ENCODE measurements around the gene ZC3H18. TPM values are rescaled to one million over a fixed set of nuclear protein-coding genes. Genes with fewer than 3 reads are reported as not detected.

ZC3H18 gene
- total and polyA plus RNA-seq, 9 donors, result 16.0 to 40.4 (median 30.7) TPM

GRCh38 chr16:88634994-88635670 lies 64.9 kb downstream of the ZC3H18 start:
- Histone ChIP-seq H3K36me3 (no peaks in the 10 kb centered on the region), H3K4me1 (ENCODE audit: insufficient read depth) (no peaks in the 10 kb centered on the region), H3K27me3 (no peaks in the 10 kb centered on the region), H3K4me3 (no peak overlapping the region), H3K27ac (no peak overlapping the region), H3K9me3 (no peaks in the 10 kb centered on the region)
- 39 to 43% (median 39%) methylated on average over 28 of the region's 28 CpGs for WGBS, 3 donors
- DNase-seq, result no peak
- intact Hi-C loops (cut with DNase I), result no loop called here
- TF ChIP-seq POLR2A (IDR thresholded peaks at IDR 0.05) (no peak), EP300 (IDR thresholded peaks at IDR 0.05) (no peak)
- TF ChIP-seq, protein P1, sequence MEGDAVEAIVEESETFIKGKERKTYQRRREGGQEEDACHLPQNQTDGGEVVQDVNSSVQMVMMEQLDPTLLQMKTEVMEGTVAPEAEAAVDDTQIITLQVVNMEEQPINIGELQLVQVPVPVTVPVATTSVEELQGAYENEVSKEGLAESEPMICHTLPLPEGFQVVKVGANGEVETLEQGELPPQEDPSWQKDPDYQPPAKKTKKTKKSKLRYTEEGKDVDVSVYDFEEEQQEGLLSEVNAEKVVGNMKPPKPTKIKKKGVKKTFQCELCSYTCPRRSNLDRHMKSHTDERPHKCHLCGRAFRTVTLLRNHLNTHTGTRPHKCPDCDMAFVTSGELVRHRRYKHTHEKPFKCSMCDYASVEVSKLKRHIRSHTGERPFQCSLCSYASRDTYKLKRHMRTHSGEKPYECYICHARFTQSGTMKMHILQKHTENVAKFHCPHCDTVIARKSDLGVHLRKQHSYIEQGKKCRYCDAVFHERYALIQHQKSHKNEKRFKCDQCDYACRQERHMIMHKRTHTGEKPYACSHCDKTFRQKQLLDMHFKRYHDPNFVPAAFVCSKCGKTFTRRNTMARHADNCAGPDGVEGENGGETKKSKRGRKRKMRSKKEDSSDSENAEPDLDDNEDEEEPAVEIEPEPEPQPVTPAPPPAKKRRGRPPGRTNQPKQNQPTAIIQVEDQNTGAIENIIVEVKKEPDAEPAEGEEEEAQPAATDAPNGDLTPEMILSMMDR (IDR thresholded peaks at IDR 0.05), result no peak

GRCh38 chr16:88635671-88636319 lies 65.6 kb downstream of the ZC3H18 start:
- Histone ChIP-seq H3K36me3 (no peaks in the 10 kb centered on the region), H3K9me3 (no peaks in the 10 kb centered on the region), H3K4me1 (ENCODE audit: insufficient read depth) (no peaks in the 10 kb centered on the region), H3K27ac (no peak overlapping the region), H3K27me3 (no peaks in the 10 kb centered on the region), H3K4me3 (no peak overlapping the region)
- no peak for DNase-seq
- intact Hi-C loops (cut with DNase I), result no loop called here
- WGBS, 3 donors, result 91 to 94% (median 91%) methylated on average over 17 of the region's 17 CpGs
- TF ChIP-seq EP300 (IDR thresholded peaks at IDR 0.05) (no peak), POLR2A (IDR thresholded peaks at IDR 0.05) (no peak)
- TF ChIP-seq, protein P1 (IDR thresholded peaks at IDR 0.05), result no peak

DNA sequence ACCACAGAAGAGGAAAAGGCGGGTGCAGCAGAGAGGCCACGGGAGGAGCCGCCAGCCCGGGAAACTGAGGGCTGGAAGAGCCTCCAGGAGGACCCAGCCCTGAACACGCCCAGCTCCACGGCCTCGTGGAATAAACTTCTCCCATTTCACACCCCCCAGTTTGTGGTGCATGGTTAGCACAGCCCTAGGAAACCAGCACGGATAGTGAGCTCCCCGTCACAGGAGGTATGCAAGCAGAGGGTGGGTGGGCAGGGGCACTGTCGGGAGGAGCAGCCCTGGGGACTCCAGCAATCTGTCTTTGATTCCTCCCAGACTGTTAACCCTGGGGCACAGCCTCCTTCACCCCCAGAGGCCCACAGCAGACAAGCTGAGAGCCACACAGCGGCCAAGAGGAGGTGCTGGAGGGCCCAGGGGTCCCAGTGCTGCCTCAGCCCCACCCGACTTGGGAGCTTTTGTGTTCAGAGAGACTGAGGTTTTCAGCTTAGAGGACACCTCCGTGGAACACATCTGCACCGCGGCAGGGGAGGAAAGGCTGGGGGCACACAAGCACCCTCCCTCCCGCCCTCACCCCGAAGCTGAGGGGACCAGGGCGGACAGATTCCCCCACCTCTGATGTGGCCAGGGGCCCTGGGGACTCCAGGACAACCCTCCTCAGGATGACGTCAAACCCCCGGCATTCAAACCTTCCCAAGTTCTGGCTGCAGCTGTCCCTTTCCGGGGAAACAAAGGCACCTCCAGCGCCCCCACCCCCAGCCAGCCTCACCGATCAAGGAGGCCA lies 66.5 kb downstream of the ZC3H18 start:
- Histone ChIP-seq H3K27me3 (no peaks in the 10 kb centered on the region), H3K4me1 (ENCODE audit: insufficient read depth) (no peaks in the 10 kb centered on the region), H3K27ac (no peak overlapping the region), H3K9me3 (no peaks in the 10 kb centered on the region), H3K4me3 (no peak overlapping the region), H3K36me3 (no peaks in the 10 kb centered on the region)
- 62 to 67% (median 67%) methylated on average over 23 of the region's 23 CpGs for WGBS, 3 donors
- TF ChIP-seq, protein P1 (IDR thresholded peaks at IDR 0.05), result no peak
- no peak for TF ChIP-seq POLR2A (IDR thresholded peaks at IDR 0.05)
- no peak for TF ChIP-seq EP300 (IDR thresholded peaks at IDR 0.05)
- intact Hi-C loops (cut with DNase I), result no loop called here
- no peak for DNase-seq

DNA sequence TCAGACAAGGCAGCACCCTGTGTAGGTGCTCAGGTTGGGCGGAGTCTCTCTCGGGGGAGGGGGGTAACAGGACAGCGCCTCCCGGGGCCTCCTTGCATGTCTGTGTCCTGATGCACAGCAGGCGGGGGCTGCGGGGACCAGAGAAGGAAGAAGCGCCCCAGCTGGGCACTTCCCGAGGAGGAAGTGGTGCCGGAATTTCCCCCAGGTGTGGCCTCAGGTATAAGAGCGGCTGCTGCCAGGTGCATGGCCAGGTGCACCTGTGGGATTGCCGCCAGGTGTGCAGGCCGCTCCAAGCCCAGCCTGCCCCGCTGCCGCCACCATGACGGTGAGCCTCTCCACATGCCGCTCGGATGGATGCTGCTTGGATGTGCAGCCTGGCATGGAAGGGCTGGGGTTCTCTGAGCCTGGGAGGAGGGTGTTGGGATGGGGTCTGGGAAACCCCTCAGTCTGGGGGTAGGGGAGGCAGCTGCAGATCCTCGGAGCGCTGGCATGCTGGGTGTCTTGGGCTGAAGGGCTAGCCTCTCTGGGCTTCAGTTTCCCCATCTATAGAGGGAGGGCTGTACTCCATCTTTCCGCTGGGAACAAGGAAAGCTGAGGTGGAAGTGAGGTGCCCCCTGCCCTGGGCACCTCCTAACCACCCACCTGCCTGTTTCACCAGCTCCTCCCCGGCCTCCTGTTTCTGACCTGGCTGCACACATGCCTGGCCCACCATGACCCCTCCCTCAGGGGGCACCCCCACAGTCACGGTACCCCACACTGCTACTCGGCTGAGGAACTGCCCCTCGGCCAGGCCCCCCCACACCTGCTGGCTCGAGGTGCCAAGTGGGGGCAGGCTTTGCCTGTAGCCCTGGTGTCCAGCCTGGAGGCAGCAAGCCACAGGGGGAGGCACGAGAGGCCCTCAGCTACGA lies 68.4 kb downstream of the ZC3H18 start, which contains the start of gene IL17C:
Gene IL17C, plus strand, starts transcription at position 250 of the 908 bp plus-strand sequence. Its CDS starts 70 bp downstream, at position 320.
- Histone ChIP-seq H3K9me3 (no peaks in the 10 kb centered on the region), H3K4me3 (no peak within 1 kb of the TSS), H3K4me1 (ENCODE audit: insufficient read depth) (no peaks in the 10 kb centered on the region), H3K27ac (no peak within 1 kb of the TSS), H3K36me3 (no peaks in the 10 kb centered on the region), H3K27me3 (no peaks in the 10 kb centered on the region)
- 32 to 44% (median 36%) methylated on average over 27 of the region's 27 CpGs for WGBS, 3 donors
- DNase-seq, result no peak
- intact Hi-C loops (cut with DNase I), result no loop called here
- TF ChIP-seq POLR2A (IDR thresholded peaks at IDR 0.05), result no peak
- no peak for TF ChIP-seq EP300 (IDR thresholded peaks at IDR 0.05)
- TF ChIP-seq, protein P1 (IDR thresholded peaks at IDR 0.05), result no peak

Data from ovary (tissue), 9 donors.